ENCODE results near the gene LRRC10B.

LRRC10B gene

GRCh38 chr11:61522881-61523280, 14.3 kb downstream of the LRRC10B start:
- Histone ChIP-seq H3K27ac (ENCODE audit: low read depth, low read length) (no peak overlapping the region), H3K36me3 (ENCODE audit: control insufficient read depth, insufficient read depth, low read length) (no peaks in the 10 kb centered on the region), H3K27me3 (ENCODE audit: control insufficient read depth, insufficient read depth, low read length) (no peaks in the 10 kb centered on the region), H3K4me3 (ENCODE audit: low read depth, low read length) (no peak overlapping the region), H3K9me3 (ENCODE audit: control insufficient read depth, insufficient read depth, low read depth, low read length) (no peaks in the 10 kb centered on the region), H3K9ac (ENCODE audit: low read length) (no peak overlapping the region), H3K4me1 (ENCODE audit: control insufficient read depth, insufficient read depth, low read length) (peaks cover 11% of the 10 kb centered on the region)

- Histone ChIP-seq H3K4me1 (ENCODE audit: control insufficient read depth, insufficient read depth, low read length) (peaks cover 11% of the 10 kb centered on the region), H3K4me3 (ENCODE audit: low read depth, low read length) (no peak overlapping the region), H3K9me3 (ENCODE audit: control insufficient read depth, insufficient read depth, low read depth, low read length) (no peaks in the 10 kb centered on the region), H3K36me3 (ENCODE audit: control insufficient read depth, insufficient read depth, low read length) (no peaks in the 10 kb centered on the region), H3K27ac (ENCODE audit: low read depth, low read length) (no peak overlapping the region), H3K27me3 (ENCODE audit: control insufficient read depth, insufficient read depth, low read length) (no peaks in the 10 kb centered on the region), H3K9ac (ENCODE audit: low read length) (no peak overlapping the region)
Measured at GRCh38 chr11:61524446-61524845, 15.9 kb downstream of the LRRC10B start.

GRCh38 chr11:61524963-61525587, 16.5 kb downstream of the LRRC10B start:
- Histone ChIP-seq H3K4me3 (ENCODE audit: low read depth, low read length) (no peak overlapping the region), H3K9ac (ENCODE audit: low read length) (no peak overlapping the region), H3K36me3 (ENCODE audit: control insufficient read depth, insufficient read depth, low read length) (no peaks in the 10 kb centered on the region), H3K4me1 (ENCODE audit: control insufficient read depth, insufficient read depth, low read length) (peaks cover 11% of the 10 kb centered on the region), H3K27ac (ENCODE audit: low read depth, low read length) (no peak overlapping the region), H3K9me3 (ENCODE audit: control insufficient read depth, insufficient read depth, low read depth, low read length) (no peaks in the 10 kb centered on the region), H3K27me3 (ENCODE audit: control insufficient read depth, insufficient read depth, low read length) (no peaks in the 10 kb centered on the region)

- no peaks in the 10 kb centered on the region for H3K27me3 ChIP-seq (ENCODE audit: control insufficient read depth, insufficient read depth, low read length)
- peaks cover 11% of the 10 kb centered on the region for H3K4me1 ChIP-seq (ENCODE audit: control insufficient read depth, insufficient read depth, low read length)
- H3K27ac ChIP-seq (ENCODE audit: low read depth, low read length), result no peak overlapping the region
- H3K9me3 ChIP-seq (ENCODE audit: control insufficient read depth, insufficient read depth, low read depth, low read length), result no peaks in the 10 kb centered on the region
- H3K4me3 ChIP-seq (ENCODE audit: low read depth, low read length), result no peak overlapping the region
- no peaks in the 10 kb centered on the region for H3K36me3 ChIP-seq (ENCODE audit: control insufficient read depth, insufficient read depth, low read length)
- no peak overlapping the region for H3K9ac ChIP-seq (ENCODE audit: low read length)
Measured at GRCh38 chr11:61526229-61526628, 17.7 kb downstream of the LRRC10B start.

- no peaks in the 10 kb centered on the region for H3K9me3 ChIP-seq (ENCODE audit: control insufficient read depth, insufficient read depth, low read depth, low read length)
- no peak overlapping the region for H3K9ac ChIP-seq (ENCODE audit: low read length)
- H3K4me3 ChIP-seq (ENCODE audit: low read depth, low read length), result no peak overlapping the region
- no peak overlapping the region for H3K27ac ChIP-seq (ENCODE audit: low read depth, low read length)
- peaks cover 14% of the 10 kb centered on the region for H3K4me1 ChIP-seq (ENCODE audit: control insufficient read depth, insufficient read depth, low read length)
- no peaks in the 10 kb centered on the region for H3K27me3 ChIP-seq (ENCODE audit: control insufficient read depth, insufficient read depth, low read length)
- no peaks in the 10 kb centered on the region for H3K36me3 ChIP-seq (ENCODE audit: control insufficient read depth, insufficient read depth, low read length)
Measured at GRCh38 chr11:61526956-61527731, 18.6 kb downstream of the LRRC10B start.

DNA sequence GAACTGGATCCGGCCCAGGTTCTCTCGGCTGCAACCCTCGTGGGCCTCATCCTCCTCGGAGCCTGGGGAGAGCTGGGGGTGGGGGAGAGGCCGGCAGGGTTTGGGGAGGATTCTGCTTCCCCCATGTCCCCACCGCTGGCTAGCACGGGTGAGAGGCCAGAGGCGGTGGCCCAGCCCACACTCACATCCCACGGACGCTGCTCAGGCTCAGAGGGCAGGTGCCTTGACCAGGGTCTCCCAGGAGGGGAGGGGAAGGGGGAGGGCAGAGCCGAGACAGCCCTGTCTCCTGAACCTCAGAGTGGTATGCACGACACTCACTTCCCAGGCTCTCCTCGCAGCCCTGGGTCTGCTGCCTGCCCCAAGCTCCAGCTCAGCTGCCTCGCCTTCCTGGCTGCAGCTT, 19.6 kb downstream of the LRRC10B start:
- no peaks in the 10 kb centered on the region for H3K36me3 ChIP-seq (ENCODE audit: control insufficient read depth, insufficient read depth, low read length)
- peaks cover 14% of the 10 kb centered on the region for H3K4me1 ChIP-seq (ENCODE audit: control insufficient read depth, insufficient read depth, low read length)
- no peak overlapping the region for H3K27ac ChIP-seq (ENCODE audit: low read depth, low read length)
- H3K4me3 ChIP-seq (ENCODE audit: low read depth, low read length), result no peak overlapping the region
- H3K27me3 ChIP-seq (ENCODE audit: control insufficient read depth, insufficient read depth, low read length), result no peaks in the 10 kb centered on the region
- no peak overlapping the region for H3K9ac ChIP-seq (ENCODE audit: low read length)
- H3K9me3 ChIP-seq (ENCODE audit: control insufficient read depth, insufficient read depth, low read depth, low read length), result no peaks in the 10 kb centered on the region

DNA sequence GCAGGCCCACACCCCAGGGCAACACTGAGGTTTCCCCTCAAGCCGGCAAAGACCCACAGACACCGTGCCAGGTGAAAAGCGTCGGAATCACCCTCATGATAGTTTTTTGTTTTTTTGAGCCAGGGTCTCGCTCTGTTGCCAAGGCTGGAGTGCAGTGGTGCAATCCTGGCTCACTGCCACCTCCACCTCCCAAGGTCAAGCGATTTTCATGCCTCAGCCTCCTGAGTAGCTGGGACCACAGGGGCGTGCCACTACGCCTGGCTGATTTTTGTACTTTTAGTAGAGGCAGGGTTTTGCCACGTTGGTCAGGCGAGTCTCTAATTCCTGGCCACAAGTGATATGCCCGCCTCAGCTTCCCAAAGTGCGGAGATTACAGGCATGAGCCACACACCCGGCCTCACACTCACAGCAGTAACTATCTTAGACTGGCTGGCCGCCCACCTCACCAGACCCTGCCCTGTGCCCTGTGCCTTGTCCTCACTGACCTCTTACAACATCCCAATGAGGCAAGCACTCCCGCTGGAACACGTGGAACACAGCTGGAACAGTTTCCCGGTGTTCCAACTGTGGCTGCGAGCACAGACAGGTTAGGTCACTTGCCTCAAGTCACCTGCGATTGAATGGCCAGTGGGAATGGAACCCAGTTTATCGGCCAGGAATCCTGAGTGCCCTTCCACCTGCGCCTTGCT, 21.1 kb downstream of the LRRC10B start:
- H3K4me1 ChIP-seq (ENCODE audit: control insufficient read depth, insufficient read depth, low read length), result peaks cover 14% of the 10 kb centered on the region
- H3K27ac ChIP-seq (ENCODE audit: low read depth, low read length), result no peak overlapping the region
- no peak overlapping the region for H3K9ac ChIP-seq (ENCODE audit: low read length)
- no peaks in the 10 kb centered on the region for H3K36me3 ChIP-seq (ENCODE audit: control insufficient read depth, insufficient read depth, low read length)
- H3K4me3 ChIP-seq (ENCODE audit: low read depth, low read length), result no peak overlapping the region
- no peaks in the 10 kb centered on the region for H3K9me3 ChIP-seq (ENCODE audit: control insufficient read depth, insufficient read depth, low read depth, low read length)
- no peaks in the 10 kb centered on the region for H3K27me3 ChIP-seq (ENCODE audit: control insufficient read depth, insufficient read depth, low read length)

DNA sequence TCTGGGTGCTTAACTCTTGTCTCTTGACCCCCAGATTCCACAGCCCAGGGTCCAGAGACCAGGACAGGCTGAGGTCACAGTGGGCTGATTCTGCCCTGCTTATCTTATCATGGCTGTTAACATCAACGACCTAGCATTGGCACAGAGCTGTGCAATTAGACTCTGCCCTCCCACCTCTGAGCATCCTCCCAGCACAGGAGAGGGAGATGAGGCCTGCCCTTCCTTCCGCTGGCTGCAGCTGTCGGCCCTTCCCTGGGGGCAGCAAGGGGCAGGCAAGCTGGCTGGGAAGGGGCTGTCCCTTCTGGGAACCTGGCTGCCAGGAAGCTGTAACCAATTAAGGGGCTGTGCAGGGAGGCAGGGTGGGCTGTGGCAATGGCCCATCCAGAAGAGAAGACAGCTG, 22.5 kb downstream of the LRRC10B start:
- Histone ChIP-seq H3K27ac (ENCODE audit: low read depth, low read length) (no peak overlapping the region), H3K27me3 (ENCODE audit: control insufficient read depth, insufficient read depth, low read length) (no peaks in the 10 kb centered on the region), H3K36me3 (ENCODE audit: control insufficient read depth, insufficient read depth, low read length) (no peaks in the 10 kb centered on the region), H3K4me3 (ENCODE audit: low read depth, low read length) (no peak overlapping the region), H3K9me3 (ENCODE audit: control insufficient read depth, insufficient read depth, low read depth, low read length) (no peaks in the 10 kb centered on the region), H3K9ac (ENCODE audit: low read length) (no peak overlapping the region), H3K4me1 (ENCODE audit: control insufficient read depth, insufficient read depth, low read length) (peaks cover 14% of the 10 kb centered on the region)

DNA sequence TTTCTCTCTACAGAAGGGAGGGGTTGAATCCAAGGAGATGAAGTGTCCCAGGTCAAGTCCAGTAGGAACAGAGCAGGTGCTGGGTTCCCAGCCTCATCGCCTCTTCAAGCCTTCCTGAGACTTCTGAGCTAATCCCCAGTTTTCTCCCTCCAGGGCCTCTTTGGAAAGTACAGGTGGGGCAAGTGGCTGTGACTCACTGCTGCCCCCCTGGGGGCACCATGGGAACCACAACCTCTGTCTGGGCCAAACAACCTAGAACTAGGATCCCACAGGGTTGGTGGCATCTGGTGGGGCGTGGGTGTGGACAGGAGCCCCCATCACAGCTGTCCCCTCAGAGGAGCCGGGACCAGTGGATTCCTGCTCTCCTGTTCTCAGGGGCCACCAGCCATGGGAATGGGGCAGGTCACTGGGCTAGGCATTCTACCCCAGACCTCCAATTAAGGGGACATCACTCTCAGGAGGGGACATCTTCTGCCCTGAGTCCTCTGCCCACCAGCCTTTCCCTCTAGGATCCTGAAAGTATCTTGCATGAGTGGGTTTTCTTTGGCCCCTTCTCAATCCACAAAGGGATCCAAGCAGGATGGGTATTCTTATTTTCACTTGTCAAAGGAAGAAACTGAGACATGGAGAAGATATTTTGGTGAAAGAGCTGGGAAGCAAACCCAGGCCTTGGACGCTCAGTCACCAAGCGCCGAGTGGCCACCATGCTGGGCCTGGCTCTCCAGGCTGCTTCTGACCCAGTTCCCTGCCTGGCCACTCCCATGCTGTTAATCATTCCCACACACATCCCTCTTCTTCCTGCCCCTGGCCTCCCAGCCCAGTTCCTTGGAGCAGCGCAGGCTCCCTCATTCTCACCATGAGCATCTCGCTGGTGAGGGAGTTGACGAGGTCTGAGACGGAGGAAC, 23.8 kb downstream of the LRRC10B start:
- H3K9me3 ChIP-seq (ENCODE audit: control insufficient read depth, insufficient read depth, low read depth, low read length), result no peaks in the 10 kb centered on the region
- peaks cover 7% of the 10 kb centered on the region for H3K4me1 ChIP-seq (ENCODE audit: control insufficient read depth, insufficient read depth, low read length)
- no peaks in the 10 kb centered on the region for H3K27me3 ChIP-seq (ENCODE audit: control insufficient read depth, insufficient read depth, low read length)
- H3K9ac ChIP-seq (ENCODE audit: low read length), result no peak overlapping the region
- no peak overlapping the region for H3K4me3 ChIP-seq (ENCODE audit: low read depth, low read length)
- no peaks in the 10 kb centered on the region for H3K36me3 ChIP-seq (ENCODE audit: control insufficient read depth, insufficient read depth, low read length)
- no peak overlapping the region for H3K27ac ChIP-seq (ENCODE audit: low read depth, low read length)

DNA sequence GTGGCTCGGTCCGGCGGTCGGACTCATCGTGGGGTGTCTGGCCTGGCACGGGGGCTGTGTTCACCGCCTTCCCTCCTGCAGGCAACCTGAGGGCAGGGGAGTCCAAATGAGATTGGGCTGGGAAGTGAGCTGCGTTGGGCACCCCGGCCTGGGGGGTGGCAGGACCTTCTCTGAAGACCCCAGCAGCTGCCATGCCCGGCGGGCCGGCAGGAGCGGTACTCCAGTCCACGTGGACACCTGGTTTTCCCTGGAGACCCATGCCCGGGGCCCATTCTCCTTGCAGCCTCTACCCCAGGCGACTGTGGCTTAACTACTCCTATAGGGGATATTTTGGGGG, 24.5 kb downstream of the LRRC10B start:
- H3K4me1 ChIP-seq (ENCODE audit: control insufficient read depth, insufficient read depth, low read length), result peaks cover 3% of the 10 kb centered on the region; the same call in 1 of the 2 replicates
- no peak overlapping the region for H3K9ac ChIP-seq (ENCODE audit: low read length)
- no peaks in the 10 kb centered on the region for H3K27me3 ChIP-seq (ENCODE audit: control insufficient read depth, insufficient read depth, low read length)
- no peak overlapping the region for H3K4me3 ChIP-seq (ENCODE audit: low read depth, low read length)
- H3K9me3 ChIP-seq (ENCODE audit: control insufficient read depth, insufficient read depth, low read depth, low read length), result no peaks in the 10 kb centered on the region
- H3K36me3 ChIP-seq (ENCODE audit: control insufficient read depth, insufficient read depth, low read length), result no peaks in the 10 kb centered on the region
- H3K27ac ChIP-seq (ENCODE audit: low read depth, low read length), result no peak overlapping the region

All from HUES6 (cell line).